SK-N-SH treated with all-trans-retinoic acid at 6 μM for 48 hours (cell line): ENCODE data around the gene GPR139.

Experiments
- ARNTL ChIP-seq: fragments of 450-650 bp; formaldehyde crosslinking; IDR thresholded peaks from 2 replicates; pipeline ENCODE4 v1.5.0; 2020; ENCODE audit warnings: low read depth, mild to moderate bottlenecking, moderate library complexity, borderline replicate concordance
- BACH2 ChIP-seq: fragments of 250-450 bp; sonication (Bioruptor Pico); IDR thresholded peaks from 2 replicates; pipeline ENCODE4 v1.9.0; 2021; ENCODE audit warnings: mild to moderate bottlenecking, borderline replicate concordance
- GLIS3 ChIP-seq: fragments of 250-450 bp; sonication (Bioruptor Pico); IDR thresholded peaks from 2 replicates; pipeline ENCODE4 v1.5.0; 2020; ENCODE audit warnings: mild to moderate bottlenecking, moderate library complexity
- ZFP3 ChIP-seq: fragments of 250-450 bp; sonication (Bioruptor Pico); IDR thresholded peaks from 2 replicates; pipeline ENCODE4 v1.5.0; 2020; ENCODE audit warnings: mild to moderate bottlenecking, moderate library complexity
- ZFP30 ChIP-seq: fragments of 450-650 bp; formaldehyde crosslinking; IDR thresholded peaks from 2 replicates; pipeline ENCODE4 v1.5.0; 2022; ENCODE audit warnings: mild to moderate bottlenecking, moderate library complexity
- ZNF8 ChIP-seq: fragments of 450-650 bp; formaldehyde crosslinking; IDR thresholded peaks from 2 replicates; pipeline ENCODE4 v1.5.0; 2020; ENCODE audit warnings: mild to moderate bottlenecking, moderate library complexity
- TF ChIP-seq, protein P1 (sequence below): fragments of 250-450 bp; sonication (Bioruptor Pico); IDR thresholded peaks from 2 replicates; pipeline ENCODE4 v1.5.1; 2020; ENCODE audit warnings: low read depth, mild to moderate bottlenecking, moderate library complexity
- TF ChIP-seq, protein P2 (sequence below): fragments of 250-450 bp; sonication (Bioruptor Pico); IDR thresholded peaks from 2 replicates; pipeline ENCODE4 v1.8.0; 2020; ENCODE audit warnings: mild to moderate bottlenecking, moderate library complexity, borderline replicate concordance
- TF ChIP-seq, protein P3 (sequence below): fragments of 250-450 bp; sonication (Bioruptor Pico); IDR thresholded peaks from 2 replicates; pipeline ENCODE4 v1.8.0; 2021; ENCODE audit warnings: low read depth, mild to moderate bottlenecking, moderate library complexity, borderline replicate concordance

DNA sequence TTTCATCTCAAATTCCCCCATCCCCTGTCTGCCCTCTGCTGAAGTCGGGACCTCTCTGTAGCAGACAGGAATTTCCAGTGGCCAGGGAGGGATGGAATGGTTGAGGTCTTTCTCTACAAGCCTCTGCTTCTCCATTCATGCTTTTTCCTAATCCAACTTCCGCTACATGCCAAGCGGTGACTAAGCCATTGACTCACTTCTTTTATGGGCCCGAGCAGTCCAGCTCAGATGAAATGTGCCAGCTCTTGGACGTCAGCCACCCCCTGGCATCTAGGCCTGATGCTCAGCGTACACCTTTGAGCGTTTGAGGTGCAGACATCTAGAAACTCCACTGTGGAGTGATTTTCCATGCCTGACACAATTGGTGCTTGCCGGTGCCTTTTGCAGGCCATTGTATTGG lies 40.7 kb upstream of the GPR139 start:
- TF ChIP-seq ZNF8 (CRISPR knock-in tag): no peak
- no peak for TF ChIP-seq BACH2 (CRISPR knock-in tag)
- TF ChIP-seq ZFP30 (CRISPR knock-in tag): no peak
- TF ChIP-seq, protein P1, sequence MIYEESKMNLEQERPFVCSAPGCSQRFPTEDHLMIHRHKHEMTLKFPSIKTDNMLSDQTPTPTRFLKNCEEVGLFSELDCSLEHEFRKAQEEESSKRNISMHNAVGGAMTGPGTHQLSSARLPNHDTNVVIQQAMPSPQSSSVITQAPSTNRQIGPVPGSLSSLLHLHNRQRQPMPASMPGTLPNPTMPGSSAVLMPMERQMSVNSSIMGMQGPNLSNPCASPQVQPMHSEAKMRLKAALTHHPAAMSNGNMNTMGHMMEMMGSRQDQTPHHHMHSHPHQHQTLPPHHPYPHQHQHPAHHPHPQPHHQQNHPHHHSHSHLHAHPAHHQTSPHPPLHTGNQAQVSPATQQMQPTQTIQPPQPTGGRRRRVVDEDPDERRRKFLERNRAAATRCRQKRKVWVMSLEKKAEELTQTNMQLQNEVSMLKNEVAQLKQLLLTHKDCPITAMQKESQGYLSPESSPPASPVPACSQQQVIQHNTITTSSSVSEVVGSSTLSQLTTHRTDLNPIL (CRISPR knock-in tag): no peak
- no peak for TF ChIP-seq ZFP3
- TF ChIP-seq ARNTL (CRISPR knock-in tag): no peak
- TF ChIP-seq, protein P2, sequence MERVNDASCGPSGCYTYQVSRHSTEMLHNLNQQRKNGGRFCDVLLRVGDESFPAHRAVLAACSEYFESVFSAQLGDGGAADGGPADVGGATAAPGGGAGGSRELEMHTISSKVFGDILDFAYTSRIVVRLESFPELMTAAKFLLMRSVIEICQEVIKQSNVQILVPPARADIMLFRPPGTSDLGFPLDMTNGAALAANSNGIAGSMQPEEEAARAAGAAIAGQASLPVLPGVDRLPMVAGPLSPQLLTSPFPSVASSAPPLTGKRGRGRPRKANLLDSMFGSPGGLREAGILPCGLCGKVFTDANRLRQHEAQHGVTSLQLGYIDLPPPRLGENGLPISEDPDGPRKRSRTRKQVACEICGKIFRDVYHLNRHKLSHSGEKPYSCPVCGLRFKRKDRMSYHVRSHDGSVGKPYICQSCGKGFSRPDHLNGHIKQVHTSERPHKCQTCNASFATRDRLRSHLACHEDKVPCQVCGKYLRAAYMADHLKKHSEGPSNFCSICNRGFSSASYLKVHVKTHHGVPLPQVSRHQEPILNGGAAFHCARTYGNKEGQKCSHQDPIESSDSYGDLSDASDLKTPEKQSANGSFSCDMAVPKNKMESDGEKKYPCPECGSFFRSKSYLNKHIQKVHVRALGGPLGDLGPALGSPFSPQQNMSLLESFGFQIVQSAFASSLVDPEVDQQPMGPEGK (CRISPR knock-in tag): no peak
- no peak for TF ChIP-seq GLIS3 (CRISPR knock-in tag)
- TF ChIP-seq, protein P3, sequence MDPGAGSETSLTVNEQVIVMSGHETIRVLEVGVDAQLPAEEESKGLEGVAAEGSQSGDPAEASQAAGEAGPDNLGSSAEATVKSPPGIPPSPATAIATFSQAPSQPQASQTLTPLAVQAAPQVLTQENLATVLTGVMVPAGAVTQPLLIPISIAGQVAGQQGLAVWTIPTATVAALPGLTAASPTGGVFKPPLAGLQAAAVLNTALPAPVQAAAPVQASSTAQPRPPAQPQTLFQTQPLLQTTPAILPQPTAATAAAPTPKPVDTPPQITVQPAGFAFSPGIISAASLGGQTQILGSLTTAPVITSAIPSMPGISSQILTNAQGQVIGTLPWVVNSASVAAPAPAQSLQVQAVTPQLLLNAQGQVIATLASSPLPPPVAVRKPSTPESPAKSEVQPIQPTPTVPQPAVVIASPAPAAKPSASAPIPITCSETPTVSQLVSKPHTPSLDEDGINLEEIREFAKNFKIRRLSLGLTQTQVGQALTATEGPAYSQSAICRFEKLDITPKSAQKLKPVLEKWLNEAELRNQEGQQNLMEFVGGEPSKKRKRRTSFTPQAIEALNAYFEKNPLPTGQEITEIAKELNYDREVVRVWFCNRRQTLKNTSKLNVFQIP (CRISPR knock-in tag): no peak
